ENCODE data around the gene C1orf232. TPM values are rescaled to one million over a fixed set of nuclear protein-coding genes. Genes with fewer than 3 reads are reported as not detected.

Gene C1orf232
- total and polyA plus RNA-seq, 2 of the 8 experiments (the other 6 are each of a cell fraction or from before 2014, with no cell fraction given), result not detected

Other genes with a start within 250 kb of the C1orf232 start
- 7.6 and 9.3 TPM in 2 replicates for gene PAFAH2, start 170.9 kb downstream of the C1orf232 start, total RNA-seq (2021; fragmentation: NEBNext Ultra II Directional; extraction: Animal tissue kit (Norgen Biotek cat#: 25700))
- 7.7 and 15.6 TPM in 2 replicates for gene PAFAH2, start 170.9 kb downstream of the C1orf232 start, polyA plus RNA-seq (2011; rRNA removed)
- gene EXTL1, start 147.2 kb downstream of the C1orf232 start, total RNA-seq (2021; fragmentation: NEBNext Ultra II Directional; extraction: Animal tissue kit (Norgen Biotek cat#: 25700)), result 1.2 and 1.3 TPM in 2 replicates
- gene EXTL1, start 147.2 kb downstream of the C1orf232 start, polyA plus RNA-seq (2011; rRNA removed), result 0.89 and 2.0 TPM in 2 replicates
- 0.19 TPM in 1 of 2 replicates, not detected in the other for gene SLC30A2, start 122.8 kb downstream of the C1orf232 start, total RNA-seq (2021; fragmentation: NEBNext Ultra II Directional; extraction: Animal tissue kit (Norgen Biotek cat#: 25700))
- 0.76 and 0.78 TPM in 2 replicates for gene SLC30A2, start 122.8 kb downstream of the C1orf232 start, polyA plus RNA-seq (2011; rRNA removed)
- gene TRIM63, start 101.3 kb downstream of the C1orf232 start, total RNA-seq (2021; fragmentation: NEBNext Ultra II Directional; extraction: Animal tissue kit (Norgen Biotek cat#: 25700)), result not detected in 2 replicates
- gene TRIM63, start 101.3 kb downstream of the C1orf232 start, polyA plus RNA-seq (2011; rRNA removed), result not detected in 2 replicates
- 4.5 and 5.2 TPM in 2 replicates for gene PDIK1L, start 57.1 kb downstream of the C1orf232 start, total RNA-seq (2021; fragmentation: NEBNext Ultra II Directional; extraction: Animal tissue kit (Norgen Biotek cat#: 25700))
- gene PDIK1L, start 57.1 kb downstream of the C1orf232 start, polyA plus RNA-seq (2011; rRNA removed), result 0.83 and 0.95 TPM in 2 replicates
- 0.46 and 0.48 TPM in 2 replicates for gene FAM110D, start 9.9 kb downstream of the C1orf232 start, total RNA-seq (2021; fragmentation: NEBNext Ultra II Directional; extraction: Animal tissue kit (Norgen Biotek cat#: 25700))
- gene FAM110D, start 9.9 kb downstream of the C1orf232 start, polyA plus RNA-seq (2011; rRNA removed), result 0.20 and 0.21 TPM in 2 replicates
- 38.2 and 40.2 TPM in 2 replicates for gene ZNF593, start 945 bp upstream of the C1orf232 start, total RNA-seq (2021; fragmentation: NEBNext Ultra II Directional; extraction: Animal tissue kit (Norgen Biotek cat#: 25700))
- 68.0 and 112 TPM in 2 replicates for gene ZNF593, start 945 bp upstream of the C1orf232 start, polyA plus RNA-seq (2011; rRNA removed)
- not detected in 2 replicates for gene ZNF593OS, start 2.9 kb upstream of the C1orf232 start, total RNA-seq (2021; fragmentation: NEBNext Ultra II Directional; extraction: Animal tissue kit (Norgen Biotek cat#: 25700))
- gene ZNF593OS, start 2.9 kb upstream of the C1orf232 start, polyA plus RNA-seq (2011; rRNA removed), result not detected in 2 replicates
- gene CNKSR1, start 8.5 kb upstream of the C1orf232 start, total RNA-seq (2021; fragmentation: NEBNext Ultra II Directional; extraction: Animal tissue kit (Norgen Biotek cat#: 25700)), result 13.0 and 14.5 TPM in 2 replicates
- gene CNKSR1, start 8.5 kb upstream of the C1orf232 start, polyA plus RNA-seq (2011; rRNA removed), result 13.9 and 20.9 TPM in 2 replicates
- 0.65 and 0.90 TPM in 2 replicates for gene CATSPER4, start 21.6 kb upstream of the C1orf232 start, total RNA-seq (2021; fragmentation: NEBNext Ultra II Directional; extraction: Animal tissue kit (Norgen Biotek cat#: 25700))
- gene CATSPER4, start 21.6 kb upstream of the C1orf232 start, polyA plus RNA-seq (2011; rRNA removed), result 0.83 TPM in 2 replicates
- 35.3 and 40.4 TPM in 2 replicates for gene CEP85, start 65.2 kb upstream of the C1orf232 start, total RNA-seq (2021; fragmentation: NEBNext Ultra II Directional; extraction: Animal tissue kit (Norgen Biotek cat#: 25700))
- 37.4 and 43.7 TPM in 2 replicates for gene CEP85, start 65.2 kb upstream of the C1orf232 start, polyA plus RNA-seq (2011; rRNA removed)
- 77.8 and 84.4 TPM in 2 replicates for gene SH3BGRL3, start 111.1 kb upstream of the C1orf232 start, total RNA-seq (2021; fragmentation: NEBNext Ultra II Directional; extraction: Animal tissue kit (Norgen Biotek cat#: 25700))
- 107 and 120 TPM in 2 replicates for gene SH3BGRL3, start 111.1 kb upstream of the C1orf232 start, polyA plus RNA-seq (2011; rRNA removed)
- 6.1 and 6.3 TPM in 2 replicates for gene UBXN11, start 137.7 kb upstream of the C1orf232 start, total RNA-seq (2021; fragmentation: NEBNext Ultra II Directional; extraction: Animal tissue kit (Norgen Biotek cat#: 25700))
- 10.4 and 14.8 TPM in 2 replicates for gene UBXN11, start 137.7 kb upstream of the C1orf232 start, polyA plus RNA-seq (2011; rRNA removed)
- 2.4 TPM in 1 of 2 replicates, not detected in the other for gene CD52, start 149.0 kb upstream of the C1orf232 start, total RNA-seq (2021; fragmentation: NEBNext Ultra II Directional; extraction: Animal tissue kit (Norgen Biotek cat#: 25700))
- gene CD52, start 149.0 kb upstream of the C1orf232 start, polyA plus RNA-seq (2011; rRNA removed), result 2.7 and 3.1 TPM in 2 replicates
- 17.0 and 22.2 TPM in 2 replicates for gene CRYBG2, start 185.2 kb upstream of the C1orf232 start, total RNA-seq (2021; fragmentation: NEBNext Ultra II Directional; extraction: Animal tissue kit (Norgen Biotek cat#: 25700))
- 14.2 and 22.1 TPM in 2 replicates for gene CRYBG2, start 185.2 kb upstream of the C1orf232 start, polyA plus RNA-seq (2011; rRNA removed)
- not detected in 2 replicates for gene ZNF683, start 203.8 kb upstream of the C1orf232 start, total RNA-seq (2021; fragmentation: NEBNext Ultra II Directional; extraction: Animal tissue kit (Norgen Biotek cat#: 25700))
- gene ZNF683, start 203.8 kb upstream of the C1orf232 start, polyA plus RNA-seq (2011; rRNA removed), result not detected in 2 replicates
- 1,467 and 1,486 TPM in 2 replicates for gene LIN28A, start 241.9 kb upstream of the C1orf232 start, total RNA-seq (2021; fragmentation: NEBNext Ultra II Directional; extraction: Animal tissue kit (Norgen Biotek cat#: 25700))
- gene LIN28A, start 241.9 kb upstream of the C1orf232 start, polyA plus RNA-seq (2011; rRNA removed), result 313 and 403 TPM in 2 replicates

All from H1 (cell line).